HEK293 (cell line): Measurements from ENCODE around the gene CWH43.

Experiments
- BCL11A ChIP-seq: fragments of 450-650 bp; formaldehyde crosslinking; IDR thresholded peaks from 2 replicates; pipeline ENCODE4 v1.5.1; 2016; ENCODE audit warnings: low read depth, missing biosample characterization, missing genetic modification characterization
- GLI4 ChIP-seq: fragments of 450-650 bp; formaldehyde crosslinking; IDR thresholded peaks from 2 replicates; pipeline ENCODE4 v1.5.1; 2016; ENCODE audit warnings: missing biosample characterization, missing genetic modification characterization
- PRDM10 ChIP-seq: fragments of 450-650 bp; formaldehyde crosslinking; IDR thresholded peaks from 2 replicates; pipeline ENCODE4 v1.5.1; 2016; ENCODE audit warnings: missing biosample characterization, missing genetic modification characterization
- TCF7L2 ChIP-seq: IDR thresholded peaks from 2 replicates; pipeline ENCODE4 v1.6.1; 2011; ENCODE audit warnings: low read depth, mild to moderate bottlenecking, inconsistent platforms, low read length, moderate library complexity, borderline replicate concordance
- ZBTB48 ChIP-seq: fragments of 450-650 bp; formaldehyde crosslinking; IDR thresholded peaks from 2 replicates; pipeline ENCODE4 v1.5.1; 2016; ENCODE audit warnings: missing biosample characterization, missing genetic modification characterization
- ZNF112 ChIP-seq: fragments of 450-650 bp; formaldehyde crosslinking; IDR thresholded peaks from 2 replicates; pipeline ENCODE4 v1.5.0; 2017; ENCODE audit warnings: missing biosample characterization, missing genetic modification characterization
- ZNF121 ChIP-seq: fragments of 450-650 bp; formaldehyde crosslinking; IDR thresholded peaks from 2 replicates; pipeline ENCODE4 v1.5.1; 2016; ENCODE audit warnings: missing biosample characterization, missing genetic modification characterization
- ZNF19 ChIP-seq: fragments of 450-650 bp; formaldehyde crosslinking; IDR thresholded peaks from 2 replicates; pipeline ENCODE4; 2016; ENCODE audit warnings: missing biosample characterization, missing genetic modification characterization, low read depth
- ZNF280C ChIP-seq: fragments of 450-650 bp; formaldehyde crosslinking; IDR thresholded peaks from 2 replicates; pipeline ENCODE4 v1.5.1; 2016; ENCODE audit warnings: missing biosample characterization, missing genetic modification characterization
- ZNF76 ChIP-seq: fragments of 450-650 bp; formaldehyde crosslinking; IDR thresholded peaks from 2 replicates; pipeline ENCODE4; 2016; ENCODE audit warnings: low read depth, missing biosample characterization, missing genetic modification characterization, borderline replicate concordance
- ZNF776 ChIP-seq: fragments of 450-650 bp; formaldehyde crosslinking; IDR thresholded peaks from 2 replicates; pipeline ENCODE4 v1.5.0; 2017; ENCODE audit warnings: missing biosample characterization, missing genetic modification characterization, borderline replicate concordance
- ZNF791 ChIP-seq: fragments of 450-650 bp; formaldehyde crosslinking; IDR thresholded peaks from 2 replicates; pipeline ENCODE4 v1.5.1; 2016; ENCODE audit warnings: missing biosample characterization, missing genetic modification characterization
- TF ChIP-seq, protein P1 (sequence below): fragments of 450-650 bp; formaldehyde crosslinking; IDR thresholded peaks from 2 replicates; pipeline ENCODE4 v1.5.1; 2016; ENCODE audit warnings: missing biosample characterization, missing genetic modification characterization

DNA sequence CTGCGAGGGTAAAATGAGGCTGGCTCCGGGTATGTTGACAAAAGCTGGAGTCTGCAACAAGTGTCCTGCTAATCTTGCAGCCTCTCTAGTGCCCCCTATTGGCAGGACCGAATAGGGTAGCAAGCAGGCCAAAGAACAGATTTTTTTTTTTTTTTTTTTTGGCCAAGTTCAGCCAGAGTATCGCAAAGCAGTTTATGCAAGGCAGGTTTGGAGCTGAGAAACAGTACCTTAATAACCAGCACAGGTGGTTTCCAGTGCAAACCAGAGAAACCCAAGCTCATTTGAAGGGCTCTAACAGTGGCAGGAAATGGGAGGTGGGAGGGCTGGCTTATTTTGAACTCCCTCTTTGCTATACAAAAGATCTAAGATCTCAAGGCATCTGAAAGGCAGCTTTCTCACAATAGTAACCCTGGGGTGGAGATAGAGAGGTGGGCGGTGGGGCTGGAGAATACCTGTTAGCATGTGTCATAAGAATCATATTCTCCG is 41.3 kb upstream of the CWH43 start:
- TF ChIP-seq ZNF112 (tag by site-specific recombination) (no peak), PRDM10 (tag by site-specific recombination) (no peak), ZNF76 (tag by site-specific recombination) (no peak), ZNF19 (no peak), GLI4 (tag by site-specific recombination) (no peak), ZNF280C (tag by site-specific recombination) (no peak), ZNF776 (tag by site-specific recombination) (no peak), ZNF121 (tag by site-specific recombination) (no peak), ZNF791 (no peak), ZBTB48 (tag by site-specific recombination) (no peak), BCL11A (tag by site-specific recombination) (no peak), TCF7L2 (no peak)
- TF ChIP-seq, protein P1, sequence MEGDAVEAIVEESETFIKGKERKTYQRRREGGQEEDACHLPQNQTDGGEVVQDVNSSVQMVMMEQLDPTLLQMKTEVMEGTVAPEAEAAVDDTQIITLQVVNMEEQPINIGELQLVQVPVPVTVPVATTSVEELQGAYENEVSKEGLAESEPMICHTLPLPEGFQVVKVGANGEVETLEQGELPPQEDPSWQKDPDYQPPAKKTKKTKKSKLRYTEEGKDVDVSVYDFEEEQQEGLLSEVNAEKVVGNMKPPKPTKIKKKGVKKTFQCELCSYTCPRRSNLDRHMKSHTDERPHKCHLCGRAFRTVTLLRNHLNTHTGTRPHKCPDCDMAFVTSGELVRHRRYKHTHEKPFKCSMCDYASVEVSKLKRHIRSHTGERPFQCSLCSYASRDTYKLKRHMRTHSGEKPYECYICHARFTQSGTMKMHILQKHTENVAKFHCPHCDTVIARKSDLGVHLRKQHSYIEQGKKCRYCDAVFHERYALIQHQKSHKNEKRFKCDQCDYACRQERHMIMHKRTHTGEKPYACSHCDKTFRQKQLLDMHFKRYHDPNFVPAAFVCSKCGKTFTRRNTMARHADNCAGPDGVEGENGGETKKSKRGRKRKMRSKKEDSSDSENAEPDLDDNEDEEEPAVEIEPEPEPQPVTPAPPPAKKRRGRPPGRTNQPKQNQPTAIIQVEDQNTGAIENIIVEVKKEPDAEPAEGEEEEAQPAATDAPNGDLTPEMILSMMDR (tag by site-specific recombination) = no peak
